ENCODE data around the gene UBE2Q1. TPM values are rescaled to one million over a fixed set of nuclear protein-coding genes. Genes with fewer than 3 reads are reported as not detected.

Gene UBE2Q1
- total RNA-seq, 1 experiment from 2014 or later: 70.9 TPM

DNA sequence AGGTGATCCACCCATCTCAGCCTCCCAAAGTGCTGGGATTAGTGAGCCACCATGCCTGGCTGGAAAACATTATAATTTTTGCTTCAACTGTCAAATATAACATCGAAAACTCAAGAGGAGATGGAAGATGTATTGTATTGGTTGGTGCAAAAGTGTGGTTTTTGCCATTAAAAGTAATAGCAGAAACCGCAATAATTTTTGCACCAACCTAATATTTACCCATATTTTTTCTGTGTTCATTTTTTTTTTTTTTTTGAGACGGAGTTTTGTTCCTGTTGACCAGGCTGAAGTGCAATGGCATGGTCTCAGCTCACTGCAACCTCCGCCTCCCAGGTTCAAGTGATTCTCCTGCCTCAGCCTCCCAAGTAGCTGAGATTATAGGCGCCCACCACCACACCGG is 29.2 kb downstream of the UBE2Q1 start (continued):
- TF ChIP-seq, protein P1, sequence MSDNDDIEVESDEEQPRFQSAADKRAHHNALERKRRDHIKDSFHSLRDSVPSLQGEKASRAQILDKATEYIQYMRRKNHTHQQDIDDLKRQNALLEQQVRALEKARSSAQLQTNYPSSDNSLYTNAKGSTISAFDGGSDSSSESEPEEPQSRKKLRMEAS (IDR thresholded peaks at IDR 0.05): no peak
- TF ChIP-seq ZFX (IDR thresholded peaks at IDR 0.05) (no peak), SRF (IDR thresholded peaks at IDR 0.05; ENCODE audit: low read depth) (no peak)

DNA sequence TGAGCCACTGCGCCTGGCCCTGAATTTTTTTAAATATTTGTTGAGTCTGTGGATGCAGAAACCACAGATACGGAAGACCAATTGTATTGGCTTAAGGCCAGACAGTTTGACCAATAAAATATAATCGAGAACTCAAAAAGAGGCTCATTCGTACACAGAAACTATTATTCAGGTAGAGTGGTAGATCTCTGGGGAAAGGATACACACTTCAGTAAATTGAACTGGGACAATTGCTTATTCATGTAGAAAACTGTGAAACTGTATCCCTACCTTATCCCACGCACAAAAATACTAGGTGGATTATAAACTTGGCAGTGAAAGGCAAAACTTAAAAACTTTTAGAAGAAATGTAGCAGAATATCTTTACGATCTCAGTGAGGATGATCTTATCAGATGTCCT is 31.3 kb downstream of the UBE2Q1 start:
- no peak overlapping the region for H3K27ac ChIP-seq (ENCODE audit: low read depth, low read length)
- intact Hi-C loops (cut with micrococcal nuclease): no loop called here
- ChIA-PET POLR2A (no interaction called here), RAD21 (ENCODE audit: low non-redundant PET in 1 of 2, low total read pairs in 2 of 2, uncharacterized antibody in 2 of 2, unreplicated experiment in 2 of 2) (no interaction called here), CTCF (no interaction called here)
- no peaks in the 10 kb centered on the region for H3K4me1 ChIP-seq (ENCODE audit: control insufficient read depth in 1 of 2, insufficient read depth in 2 of 2, low read length in 2 of 2)
- no peak for ATAC-seq
- H3K9ac ChIP-seq (ENCODE audit: low read length): no peak overlapping the region
- no peak overlapping the region for H2AFZ ChIP-seq (ENCODE audit: low read depth, low read length, poor library complexity, severe bottlenecking)
- BruUV-seq (replicated peaks): no TSS peak
- no peak overlapping the region for H3K4me2 ChIP-seq (ENCODE audit: low read length)
- no peak for DNase-seq (ENCODE audit: low read depth, low spot score)
- no peaks in the 10 kb centered on the region for H3K9me2 ChIP-seq (ENCODE audit: insufficient read depth)
- no peak overlapping the region for H3K4me3 ChIP-seq (replicated peaks in 1 of 2; ENCODE audit: low read depth in 1 of 2, low read length in 2 of 2)
- TF ChIP-seq EZH2 (IDR thresholded peaks at IDR 0.05): no peak
- no peak for TF ChIP-seq ZFX (IDR thresholded peaks at IDR 0.05)
- TF ChIP-seq TCF7L2 (IDR thresholded peaks at IDR 0.05; ENCODE audit: borderline replicate concordance, extremely low read depth, insufficient read depth, insufficient read length): no peak
- TF ChIP-seq, protein P1 (IDR thresholded peaks at IDR 0.05): no peak
- no peak for TF ChIP-seq ZNF274 (IDR thresholded peaks at IDR 0.05; ENCODE audit: low read depth, low read length)
- TF ChIP-seq CTCF (IDR thresholded peaks at IDR 0.05 in 2 of 3, conservative IDR thresholded peaks at IDR 0.05 in 1 of 3; ENCODE audit: borderline replicate concordance in 1 of 3, insufficient read depth in 1 of 3, low read depth in 2 of 3, low read length in 2 of 3): no peak
- no peak for TF ChIP-seq RAD21 (IDR thresholded peaks at IDR 0.05; ENCODE audit: low read depth)
- no peak for TF ChIP-seq CEBPB (IDR thresholded peaks at IDR 0.05; ENCODE audit: low read depth)
- TF ChIP-seq SIN3A (IDR thresholded peaks at IDR 0.05; ENCODE audit: low read depth): no peak
- no peaks in the 10 kb centered on the region for H3K27me3 ChIP-seq (ENCODE audit: insufficient read depth, low read length)
- no peaks in the 10 kb centered on the region for H3K9me3 ChIP-seq (ENCODE audit: control insufficient read depth in 1 of 2, insufficient read depth in 1 of 2, low read depth in 1 of 2, low read length in 2 of 2)
- H4K20me1 ChIP-seq (ENCODE audit: insufficient read depth): no peaks in the 10 kb centered on the region
- H3K36me3 ChIP-seq (ENCODE audit: control insufficient read depth in 1 of 2, insufficient read depth in 2 of 2, low read length in 2 of 2): no peaks in the 10 kb centered on the region
- no peaks in the 10 kb centered on the region for H3K79me2 ChIP-seq (ENCODE audit: insufficient read depth, low read length)
